ENCODE data around the gene CSH1. TPM values are rescaled to one million over a fixed set of nuclear protein-coding genes. Genes with fewer than 3 reads are reported as not detected.
"Not testable (repeated sequence)": the region's sequence is repeated elsewhere in the genome, so short reads cannot be mapped to it uniquely, and the experiment has no call there.

The CSH1 gene
- total RNA-seq, 1 donor from 2014 or later, result not detected

DNA sequence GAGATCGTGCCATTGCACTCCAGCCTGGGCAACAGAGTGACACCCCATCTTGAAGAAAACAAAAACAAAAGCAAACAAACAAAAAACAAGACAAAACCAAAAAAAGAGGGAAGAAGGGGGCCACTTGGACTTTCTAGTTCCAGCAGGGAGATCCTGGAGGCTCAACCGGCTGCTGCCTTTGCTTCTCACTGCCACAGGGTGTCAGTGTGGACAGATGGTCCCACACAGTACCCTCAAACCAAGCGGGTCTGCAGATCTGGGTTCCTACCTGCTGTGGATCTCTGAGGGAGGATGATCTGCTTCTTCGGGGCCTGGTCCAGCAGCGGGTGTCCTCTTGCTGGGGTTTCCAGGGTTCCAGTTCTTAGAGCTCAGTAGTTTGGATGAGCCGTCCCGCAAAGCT, 29.7 kb downstream of the CSH1 start:
- DNase-seq, result not testable (repeated sequence)

DNA sequence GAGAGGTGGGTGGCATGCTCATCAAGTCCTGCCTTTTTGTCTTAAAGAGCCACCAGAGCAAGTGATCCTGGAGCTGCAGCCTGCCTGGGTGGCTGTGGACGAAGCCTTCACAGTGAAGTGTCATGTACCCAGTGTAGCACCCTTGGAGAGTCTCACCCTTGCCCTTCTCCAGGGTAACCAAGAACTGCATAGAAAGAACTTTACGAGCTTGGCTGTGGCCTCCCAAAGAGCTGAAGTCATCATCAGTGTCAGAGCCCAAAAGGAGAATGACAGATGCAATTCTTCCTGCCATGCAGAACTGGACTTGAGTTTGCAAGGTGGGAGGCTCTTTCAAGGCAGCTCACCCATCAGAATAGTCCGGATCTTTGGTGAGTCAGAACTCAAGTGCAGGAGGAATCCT, 37.1 kb downstream of the CSH1 start:
- no peak for DNase-seq

DNA sequence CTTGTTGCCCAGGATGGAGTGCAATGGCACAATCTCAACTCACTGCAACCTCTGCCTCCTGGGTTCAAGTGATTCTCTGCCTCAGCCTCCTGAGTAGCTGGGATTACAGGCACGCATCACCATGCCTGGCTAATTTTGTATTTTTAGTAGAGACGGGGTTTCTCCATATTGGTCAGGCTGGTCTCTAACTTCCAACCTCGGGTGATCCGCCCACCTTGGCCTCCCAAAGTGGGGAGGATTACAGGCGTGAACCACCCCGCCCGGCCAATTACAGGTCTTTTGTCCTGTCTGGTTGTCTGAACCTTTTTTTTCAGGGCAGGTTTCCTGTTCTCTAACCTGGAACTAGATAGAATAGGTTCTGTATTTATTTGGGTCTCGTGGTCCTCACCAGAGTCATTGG, 39.9 kb downstream of the CSH1 start:
- not testable (repeated sequence) for DNase-seq

DNA sequence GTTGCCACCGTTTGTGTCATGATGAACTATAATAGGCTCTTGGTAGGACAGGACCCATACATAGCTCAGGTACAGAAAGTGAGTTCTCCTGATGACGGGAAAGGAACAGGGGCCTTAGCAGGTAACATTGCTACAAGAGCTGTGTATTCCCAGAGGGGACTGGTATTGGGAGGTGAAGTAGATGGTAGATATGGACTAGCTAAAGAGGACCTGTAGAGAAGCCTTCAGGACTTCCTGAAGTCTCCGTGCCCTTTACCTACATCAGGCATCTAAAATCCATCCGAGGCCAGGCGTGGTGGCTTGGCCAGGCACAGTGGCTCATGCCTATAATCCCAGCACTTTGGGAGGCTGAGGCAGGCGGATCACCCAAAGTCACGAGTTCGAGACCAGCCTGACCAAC, 41.2 kb downstream of the CSH1 start:
- DNase-seq, result no peak

DNA sequence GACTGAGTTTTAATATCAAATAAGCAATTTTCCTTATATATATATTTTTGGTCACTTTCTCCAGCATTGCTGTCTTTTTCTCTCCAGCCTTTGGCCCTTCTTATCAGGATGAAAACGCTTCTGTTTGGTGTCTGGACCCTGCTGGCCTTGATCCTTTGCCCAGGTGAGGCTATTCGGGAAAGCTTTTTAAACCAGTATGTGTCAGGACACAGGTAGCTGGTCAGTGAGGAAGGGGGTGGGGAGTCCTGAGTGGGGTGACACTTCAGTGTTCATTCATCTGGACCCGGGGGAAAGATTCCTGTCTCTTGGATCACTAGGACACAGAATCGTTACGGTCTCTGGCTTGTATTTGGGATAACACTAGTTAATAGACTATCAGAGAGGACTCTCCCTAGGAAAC, 41.7 kb downstream of the CSH1 start:
- DNase-seq, result no peak

DNA sequence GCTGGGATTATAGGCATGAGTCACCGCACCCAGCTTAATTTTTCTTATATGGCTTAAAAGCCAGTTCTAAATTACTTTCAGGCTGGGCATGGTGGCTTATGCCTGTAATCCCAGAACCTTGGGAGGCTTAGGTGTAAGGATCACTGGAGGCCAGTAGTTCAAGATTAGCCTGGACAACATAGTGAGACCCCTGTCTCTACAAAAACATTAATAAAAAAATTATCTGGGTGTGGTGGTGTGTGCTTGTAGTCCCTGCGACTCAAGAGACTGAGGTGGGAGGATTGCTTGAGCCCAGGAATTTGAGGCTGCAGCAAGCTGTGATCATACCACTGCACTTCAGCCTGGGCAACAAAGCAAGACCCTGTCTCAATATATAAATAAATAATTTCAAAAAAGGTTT, 43.1 kb downstream of the CSH1 start:
- DNase-seq, result no peak

DNA sequence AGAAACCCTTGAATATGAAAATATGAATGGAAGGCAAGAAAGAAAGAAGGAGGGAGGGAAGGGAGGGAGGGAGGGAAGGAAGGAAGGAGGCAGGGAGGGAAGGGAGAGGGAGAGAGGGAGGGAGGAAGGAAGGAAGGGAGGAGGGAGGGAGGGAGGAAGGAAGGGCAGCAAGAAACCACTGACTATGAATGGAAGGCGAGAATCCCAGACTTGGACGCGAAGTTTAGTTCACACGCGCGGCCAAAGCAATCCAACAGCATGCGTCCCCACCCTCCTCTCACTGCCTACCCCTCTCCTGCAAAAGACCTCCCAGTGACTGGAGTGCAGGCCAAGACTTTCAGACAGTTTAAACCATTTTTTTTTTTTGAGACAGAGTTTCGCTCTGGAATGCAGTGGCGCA, 46.0 kb downstream of the CSH1 start:
- DNase-seq, result no peak

DNA sequence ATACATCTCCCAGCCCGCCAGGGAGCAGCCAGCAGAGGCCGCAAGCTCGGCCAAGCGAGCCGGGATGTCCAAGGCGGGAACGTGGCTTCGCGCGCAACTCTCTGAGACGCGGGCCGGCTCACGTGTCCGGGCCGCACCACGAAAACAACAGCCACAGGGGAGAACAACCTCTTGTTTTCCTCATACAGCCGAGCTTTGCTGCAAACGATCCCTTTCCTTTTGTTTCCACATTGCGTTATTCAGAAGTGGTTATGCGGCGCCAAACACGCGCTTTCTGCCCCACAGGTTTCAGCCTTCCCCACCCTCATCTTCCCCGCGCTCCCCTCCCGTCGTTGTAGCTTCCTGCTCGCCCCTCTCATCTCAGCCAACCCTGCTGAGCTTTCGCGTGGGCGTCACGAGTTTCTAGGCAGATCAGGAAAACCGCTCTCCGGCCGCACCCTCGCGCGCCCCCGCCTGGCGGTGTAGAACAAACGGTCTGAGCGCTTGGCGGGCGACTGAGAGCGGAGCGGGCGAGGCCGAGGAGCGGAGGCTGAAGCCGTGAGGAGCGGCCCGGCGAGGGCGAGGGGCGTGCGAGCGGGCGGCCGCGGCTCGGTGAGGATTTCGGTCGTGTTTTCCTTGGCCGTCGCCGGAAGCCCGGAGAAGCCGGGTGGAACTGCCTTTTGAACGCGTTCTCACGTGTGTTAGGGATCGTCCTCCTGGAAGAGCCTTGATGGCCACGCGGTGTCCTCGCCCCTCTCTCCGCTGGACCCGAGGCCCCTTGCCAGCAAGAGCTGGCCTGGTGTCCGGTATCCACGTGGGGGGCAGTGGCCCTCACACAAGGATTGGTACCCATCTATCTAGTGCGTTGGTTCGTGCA, 47.3 kb downstream of the CSH1 start:
- peak; percentile 81 for DNase-seq

DNA sequence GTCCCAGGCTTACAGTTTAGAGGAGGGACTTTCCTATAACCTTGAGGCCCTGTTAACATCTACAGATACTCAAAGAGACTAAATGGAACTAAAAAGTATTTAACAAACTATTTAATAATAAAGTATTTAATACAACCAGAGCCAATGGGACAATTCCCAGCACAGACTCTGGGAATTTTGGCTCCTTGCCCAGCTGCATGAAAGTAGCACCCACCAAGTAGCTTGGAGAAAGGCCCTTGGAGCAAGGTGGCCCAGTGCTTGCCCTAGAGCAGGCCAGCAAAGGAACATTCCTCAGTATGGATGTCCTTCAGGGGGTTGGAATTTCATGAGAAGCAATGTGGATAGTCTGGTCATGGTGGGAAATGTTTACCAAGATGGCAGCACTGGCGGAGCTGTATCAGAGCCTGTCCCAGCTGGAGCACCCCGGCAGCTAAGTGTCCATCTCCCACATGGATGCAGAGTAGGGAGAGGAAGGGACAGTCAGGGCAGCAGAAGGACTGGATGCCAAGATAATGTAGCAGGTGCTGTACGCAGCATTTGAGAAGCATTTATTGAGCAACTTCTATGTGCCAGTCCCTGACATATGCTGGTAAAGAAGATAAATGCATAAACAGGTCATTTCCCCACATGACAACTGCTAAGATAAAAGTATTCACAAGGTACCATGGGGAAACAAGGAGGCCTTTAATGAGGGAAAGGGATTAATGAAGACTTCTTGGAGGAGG, 48.7 kb downstream of the CSH1 start:
- DNase-seq, result no peak

DNA sequence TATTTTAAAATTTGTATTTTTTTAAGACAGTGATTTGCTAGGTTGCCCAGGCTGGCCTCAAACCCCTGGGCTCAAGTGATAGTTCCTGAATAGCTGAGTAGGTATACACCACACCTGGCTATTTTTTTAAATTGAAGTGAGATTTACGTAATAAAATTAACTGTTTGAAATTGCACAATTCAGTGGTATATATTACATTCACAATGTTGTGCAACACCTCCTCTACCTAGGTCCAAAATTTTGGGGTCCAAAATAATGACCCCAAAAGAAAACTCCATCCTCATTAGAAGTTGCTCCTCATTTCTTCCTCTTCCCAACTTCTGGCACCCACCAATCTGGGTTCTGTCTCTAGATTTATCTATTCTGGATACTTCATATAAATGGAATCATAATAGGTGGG, 50.9 kb downstream of the CSH1 start:
- no peak for DNase-seq

Small RNAs within 50 kb of the gene (small RNA-seq; reads per million reads assigned to genes)
- gene AC040958.1 (not detected), gene AC127029.1 (not detected), gene GH1 (not detected)

Other genes starting within 250 kb of the CSH1 start
- 15.0 TPM for gene LIMD2, start 196.4 kb downstream of the CSH1 start, total RNA-seq
- gene STRADA, start 154.8 kb downstream of the CSH1 start, total RNA-seq, result 27.8 TPM
- gene CCDC47, start 123.0 kb downstream of the CSH1 start, total RNA-seq, result 49.9 TPM
- 73.5 TPM for gene DDX42, start 122.4 kb downstream of the CSH1 start, total RNA-seq
- 38.8 TPM for gene PSMC5, start 69.1 kb downstream of the CSH1 start, total RNA-seq
- 40.4 TPM for gene FTSJ3, start 68.9 kb downstream of the CSH1 start, total RNA-seq
- 13.1 TPM for gene SMARCD2, start 53.9 kb downstream of the CSH1 start, total RNA-seq
- gene CSH2, start 22.9 kb downstream of the CSH1 start, total RNA-seq, result not detected
- gene GH2, start 14.6 kb downstream of the CSH1 start, total RNA-seq, result not detected
- gene CSHL1, start 14.7 kb upstream of the CSH1 start, total RNA-seq, result not detected
- gene GH1, start 22.3 kb upstream of the CSH1 start, total RNA-seq, result not detected
- not detected for gene CD79B, start 35.8 kb upstream of the CSH1 start, total RNA-seq
- not detected for gene SCN4A, start 76.3 kb upstream of the CSH1 start, total RNA-seq
- 0.78 TPM for gene PRR29, start 101.8 kb upstream of the CSH1 start, total RNA-seq
- 8.4 TPM for gene ICAM2, start 124.1 kb upstream of the CSH1 start, total RNA-seq
- gene ERN1, start 233.6 kb upstream of the CSH1 start, total RNA-seq, result 5.9 TPM